Mucosa of rectum (tissue), 2 donors: ENCODE results near the gene BLOC1S4.

ENCODE experiments used
- H3K27ac ChIP-seq, 2 donors: one replicate each; pipeline ENCODE4 v1.7.0; 2013; ENCODE audit warnings: inconsistent platforms in 2 of 2, low read depth in 2 of 2, low read length in 2 of 2
- H3K27me3 ChIP-seq, 2 donors: one replicate each; pipeline ENCODE4 v1.7.0; 2013; ENCODE audit warnings: low read length in 2 of 2; ENCODE audit not compliant: control insufficient read depth in 2 of 2, insufficient read depth in 2 of 2
- H3K36me3 ChIP-seq, 2 donors: one replicate each; pipeline ENCODE4 v1.7.0; 2013; ENCODE audit warnings: low read length in 2 of 2; ENCODE audit not compliant: control insufficient read depth in 2 of 2, insufficient read depth in 2 of 2
- H3K4me1 ChIP-seq, 2 donors: one replicate each; pipeline ENCODE4 v1.7.0; 2013; ENCODE audit warnings: low read length in 2 of 2, mild to moderate bottlenecking in 1 of 2; ENCODE audit not compliant: control insufficient read depth in 2 of 2, insufficient read depth in 2 of 2
- H3K4me3 ChIP-seq, 2 donors: one replicate each; pipeline ENCODE4 v1.7.0; 2013; ENCODE audit warnings: low read length in 2 of 2
- H3K9ac ChIP-seq, 2 donors: one replicate each; pipeline ENCODE4 v1.7.0; 2013; ENCODE audit warnings: low read length in 2 of 2, low read depth in 1 of 2, mild to moderate bottlenecking in 1 of 2
- H3K9me3 ChIP-seq, 2 donors: one replicate each; pipeline ENCODE4 v1.7.0; 2013; ENCODE audit warnings: low read length in 2 of 2; ENCODE audit not compliant: control insufficient read depth in 2 of 2
- donor health status: healthy.
- donor health status: Normal muscosa, but diverticular disease.

The BLOC1S4 gene

GRCh38 chr4:6699903-6700302 lies 16.1 kb upstream of the BLOC1S4 start:
- Histone ChIP-seq H3K9me3 (no peaks in the 10 kb centered on the region), H3K27ac (no peak overlapping the region), H3K9ac (no peak overlapping the region), H3K36me3 (peaks cover 7 to 13% of the 10 kb centered on the region in 2 donors), H3K4me1 (peaks cover 2 to 14% of the 10 kb centered on the region in 2 donors), H3K4me3 (no peak overlapping the region), H3K27me3 (no peaks in the 10 kb centered on the region)

DNA sequence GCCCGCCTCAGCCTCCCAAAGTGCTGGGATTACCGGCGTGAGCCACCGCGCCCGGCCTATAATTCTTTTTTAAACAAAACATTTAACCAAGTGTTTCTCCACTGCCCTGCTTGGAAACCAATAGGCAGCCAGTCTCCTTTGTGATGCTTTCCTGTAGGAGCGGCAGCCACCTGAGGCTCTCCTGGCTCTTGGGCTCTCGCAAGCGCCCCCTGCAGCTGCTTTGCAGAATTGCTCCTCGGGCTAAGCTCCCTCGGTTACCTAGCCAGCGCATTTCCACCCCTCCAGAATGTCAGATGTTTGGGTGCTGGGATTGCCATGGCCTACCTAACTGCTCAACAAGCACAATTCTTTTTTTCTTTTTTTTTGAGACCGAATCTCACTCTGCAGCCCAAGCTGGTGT lies 14.6 kb upstream of the BLOC1S4 start:
- Histone ChIP-seq H3K9ac (no peak overlapping the region), H3K4me3 (no peak overlapping the region), H3K9me3 (no peaks in the 10 kb centered on the region), H3K4me1 (peaks cover 0 to 2% of the 10 kb centered on the region in 2 donors), H3K36me3 (peaks cover 7 to 13% of the 10 kb centered on the region in 2 donors), H3K27me3 (no peaks in the 10 kb centered on the region), H3K27ac (no peak overlapping the region)

DNA sequence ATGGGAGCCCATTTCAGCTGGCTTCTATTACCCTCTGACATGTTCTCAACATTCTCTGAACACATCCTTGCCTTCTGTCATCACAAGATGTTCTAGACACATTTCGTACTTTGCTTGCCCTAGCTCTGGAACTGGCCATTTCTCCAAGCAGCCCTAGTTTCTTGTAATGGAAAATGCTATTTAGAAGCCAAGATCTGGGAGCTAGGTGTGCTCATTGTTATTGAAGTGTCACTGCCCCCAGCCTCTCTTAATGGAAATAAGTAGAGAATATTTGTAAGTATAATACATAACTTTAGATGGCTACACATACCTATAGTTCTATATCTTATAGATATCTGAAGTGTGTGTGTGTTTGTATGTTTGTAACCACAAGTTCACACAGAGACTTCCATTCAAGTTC lies 13.2 kb upstream of the BLOC1S4 start:
- Histone ChIP-seq H3K4me1 (peaks cover 5 to 6% of the 10 kb centered on the region in 2 donors), H3K27me3 (no peaks in the 10 kb centered on the region), H3K4me3 (no peak overlapping the region), H3K9me3 (no peaks in the 10 kb centered on the region), H3K36me3 (peaks cover 7 to 20% of the 10 kb centered on the region in 2 donors), H3K9ac (no peak overlapping the region), H3K27ac (no peak overlapping the region)

DNA sequence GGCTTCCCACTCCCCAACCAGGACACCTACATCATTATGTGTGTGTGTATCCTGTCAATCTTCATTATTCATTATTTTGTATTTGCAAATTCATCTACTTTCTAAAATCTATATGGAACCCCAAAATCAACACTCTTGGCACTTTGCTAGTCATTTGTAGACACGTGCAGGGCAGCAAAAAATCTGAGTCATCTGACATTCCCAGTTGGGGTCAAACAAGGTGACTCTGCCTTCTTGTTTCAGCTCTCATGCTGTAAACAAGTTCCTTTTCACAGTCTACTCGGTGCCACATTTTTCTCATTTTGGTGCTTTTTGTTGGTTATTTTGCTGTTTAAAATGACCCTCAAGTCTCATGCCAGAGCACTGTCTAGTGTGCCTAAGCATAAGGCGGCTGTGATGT lies 12.2 kb upstream of the BLOC1S4 start:
- Histone ChIP-seq H3K4me1 (peaks cover 15 to 16% of the 10 kb centered on the region in 2 donors), H3K9me3 (no peaks in the 10 kb centered on the region), H3K36me3 (peaks cover 7 to 20% of the 10 kb centered on the region in 2 donors), H3K4me3 (no peak overlapping the region), H3K27ac (no peak overlapping the region), H3K27me3 (no peaks in the 10 kb centered on the region), H3K9ac (no peak overlapping the region)

GRCh38 chr4:6705646-6706045 lies 10.3 kb upstream of the BLOC1S4 start:
- H3K27me3 ChIP-seq, result no peaks in the 10 kb centered on the region
- no peak overlapping the region for H3K9ac ChIP-seq
- H3K4me3 ChIP-seq, result no peak overlapping the region
- no peak overlapping the region for H3K27ac ChIP-seq
- peaks cover 7 to 16% of the 10 kb centered on the region in 2 donors for H3K36me3 ChIP-seq
- no peaks in the 10 kb centered on the region for H3K9me3 ChIP-seq
- peaks cover 21 to 25% of the 10 kb centered on the region in 2 donors for H3K4me1 ChIP-seq

GRCh38 chr4:6706173-6706572 lies 9.8 kb upstream of the BLOC1S4 start:
- Histone ChIP-seq H3K9me3 (no peaks in the 10 kb centered on the region), H3K4me1 (peaks cover 21 to 25% of the 10 kb centered on the region in 2 donors), H3K9ac (no peak overlapping the region), H3K4me3 (no peak overlapping the region), H3K36me3 (peaks cover 7 to 16% of the 10 kb centered on the region in 2 donors), H3K27ac (no peak overlapping the region), H3K27me3 (no peaks in the 10 kb centered on the region)

DNA sequence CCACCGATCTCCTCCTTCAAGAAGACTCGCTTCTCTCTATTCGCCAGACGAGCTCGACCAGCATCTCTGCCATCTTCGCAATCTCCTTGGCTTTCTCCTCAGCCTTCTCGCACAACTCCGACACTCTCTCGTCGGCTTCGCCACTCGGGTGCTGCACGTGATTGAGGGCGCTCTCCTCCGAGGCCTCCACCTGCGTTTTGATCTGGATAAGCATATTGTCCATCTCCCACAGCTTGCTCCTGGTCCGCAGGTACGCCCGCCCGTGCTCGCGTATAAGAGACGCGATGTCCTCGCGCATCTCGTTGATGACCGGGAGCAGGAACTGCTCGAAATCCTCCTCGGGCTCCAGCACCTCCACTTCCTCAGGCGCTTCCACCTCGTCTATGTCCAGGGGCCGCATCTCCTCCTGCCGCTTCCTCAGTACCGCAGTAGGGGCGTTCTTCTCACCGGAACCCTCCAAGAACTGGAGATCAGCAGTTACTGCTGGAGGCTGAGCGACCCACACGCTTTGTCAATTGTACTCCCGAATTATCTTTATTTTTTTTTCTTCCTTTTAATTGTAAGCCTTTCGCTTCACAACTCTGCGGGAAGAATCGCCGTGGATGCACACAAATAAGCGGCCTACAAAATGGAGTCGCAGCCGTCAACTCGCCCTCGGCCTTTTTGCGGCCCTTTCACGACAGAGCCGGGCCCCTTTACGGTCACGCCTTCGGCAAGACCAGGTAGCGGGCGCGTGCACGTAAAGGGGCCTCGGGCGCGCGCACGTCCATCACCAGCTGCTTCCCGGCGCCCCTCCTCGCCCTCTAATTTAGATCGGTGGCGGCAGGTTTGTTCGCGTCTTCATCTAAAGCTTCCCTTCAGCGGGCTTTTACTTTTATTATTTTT lies 6.5 kb upstream of the BLOC1S4 start, which contains the start of gene MRFAP1L1:
TSS of gene MRFAP1L1 (minus strand) at position 636 of the 885 bp plus-strand sequence. CDS start at position 400, 236 bp downstream.
- Histone ChIP-seq H3K4me1 (peaks cover 21 to 25% of the 10 kb centered on the region in 2 donors), H3K9me3 (no peaks in the 10 kb centered on the region), H3K27ac (peak within 1 kb of the TSS; percentile 82 to 92), H3K9ac (peak within 1 kb of the TSS; percentile 83 to 89), H3K27me3 (no peaks in the 10 kb centered on the region), H3K36me3 (peaks cover 0 to 7% of the 10 kb centered on the region in 2 donors), H3K4me3 (peak within 1 kb of the TSS; percentile 84 to 97)

- Histone ChIP-seq H3K9ac (peak overlapping the region; percentile 82 to 83), H3K9me3 (no peaks in the 10 kb centered on the region), H3K4me3 (peak overlapping the region; percentile 84 to 97), H3K4me1 (peaks cover 21 to 25% of the 10 kb centered on the region in 2 donors), H3K36me3 (peaks cover 0 to 7% of the 10 kb centered on the region in 2 donors), H3K27ac (peak overlapping the region; percentile 41 to 92), H3K27me3 (no peaks in the 10 kb centered on the region)
These were observed 5.7 kb upstream of the BLOC1S4 start for GRCh38 chr4:6710282-6710681.

- Histone ChIP-seq H3K27ac (no peak overlapping the region), H3K9ac (no peak overlapping the region), H3K36me3 (peaks cover 0 to 7% of the 10 kb centered on the region in 2 donors), H3K4me1 (peaks cover 21 to 25% of the 10 kb centered on the region in 2 donors), H3K4me3 (no peak overlapping the region), H3K27me3 (no peaks in the 10 kb centered on the region), H3K9me3 (no peaks in the 10 kb centered on the region)
These were observed 5.0 kb upstream of the BLOC1S4 start for GRCh38 chr4:6710996-6711395.

GRCh38 chr4:6714954-6715353 lies 1.0 kb upstream of the BLOC1S4 start:
- H3K9ac ChIP-seq, result no peak overlapping the region
- no peaks in the 10 kb centered on the region for H3K36me3 ChIP-seq
- H3K9me3 ChIP-seq, result no peaks in the 10 kb centered on the region
- H3K27me3 ChIP-seq, result no peaks in the 10 kb centered on the region
- peaks cover 13 to 16% of the 10 kb centered on the region in 2 donors for H3K4me1 ChIP-seq
- H3K4me3 ChIP-seq, result no peak overlapping the region
- no peak overlapping the region for H3K27ac ChIP-seq
